GM20431 (cell line): ENCODE measurements around the gene TRIM50.
"Not testable (repeated sequence)": the region's sequence is repeated elsewhere in the genome, so short reads cannot be mapped to it uniquely, and the experiment has no call there.

ENCODE experiments used
- in situ Hi-C: fragments of 300-500 bp; cut with MseI, MboI; formaldehyde crosslinking; loops from one replicate; pipeline ENCODE4 v1.15.0; 2020; ENCODE audit warnings: low sequenced_read_pairs; ENCODE audit not compliant: unreplicated experiment

Gene TRIM50

GRCh38 chr7:73327922-73328321 lies at the start of gene TRIM50, which contains the start of gene FKBP6:
TSS of gene TRIM50 (minus strand) at chr7:73328082. CDS start at chr7:73324787, 3,295 bp downstream.
TSS of gene FKBP6 (plus strand) at chr7:73328161. CDS start at chr7:73328429, 268 bp downstream.
- in situ Hi-C loops, result not testable (repeated sequence)

GRCh38 chr7:73376671-73377412 lies 49.0 kb upstream of the TRIM50 start:
- in situ Hi-C loops, result no loop called here

GRCh38 chr7:73376262-73376661 lies 48.4 kb upstream of the TRIM50 start:
- in situ Hi-C loops, result not testable (repeated sequence)

GRCh38 chr7:73373741-73374140 lies 45.9 kb upstream of the TRIM50 start:
- in situ Hi-C loops, result no loop called here

GRCh38 chr7:73369622-73370021 lies 41.7 kb upstream of the TRIM50 start:
- in situ Hi-C loops, result no loop called here

- in situ Hi-C loops, result no loop called here
Observed at GRCh38 chr7:73369009-73369408, 41.1 kb upstream of the TRIM50 start.

GRCh38 chr7:73366990-73367389 lies 39.1 kb upstream of the TRIM50 start:
- in situ Hi-C loops, result no loop called here

- in situ Hi-C loops, result no loop called here
Observed at GRCh38 chr7:73366127-73366526, 38.2 kb upstream of the TRIM50 start.

GRCh38 chr7:73364006-73364728 lies 36.3 kb upstream of the TRIM50 start:
- in situ Hi-C loops, result no loop called here

- in situ Hi-C loops, result no loop called here
Observed at GRCh38 chr7:73363225-73364005, 35.5 kb upstream of the TRIM50 start.

GRCh38 chr7:73360590-73360989 lies 32.7 kb upstream of the TRIM50 start:
- in situ Hi-C loops, result not testable (repeated sequence)

GRCh38 chr7:73359746-73360375 lies 32.0 kb upstream of the TRIM50 start:
- in situ Hi-C loops, result no loop called here

- in situ Hi-C loops, result no loop called here
Observed at GRCh38 chr7:73359306-73359705, 31.4 kb upstream of the TRIM50 start.

GRCh38 chr7:73358590-73359275 lies 30.9 kb upstream of the TRIM50 start:
- in situ Hi-C loops, result no loop called here

GRCh38 chr7:73356159-73356558 lies 28.3 kb upstream of the TRIM50 start:
- in situ Hi-C loops, result no loop called here

GRCh38 chr7:73354821-73355220 lies 26.9 kb upstream of the TRIM50 start:
- in situ Hi-C loops, result no loop called here

GRCh38 chr7:73354196-73354595 lies 26.3 kb upstream of the TRIM50 start:
- in situ Hi-C loops, result no loop called here

GRCh38 chr7:73353243-73353642 lies 25.4 kb upstream of the TRIM50 start:
- in situ Hi-C loops, result no loop called here

GRCh38 chr7:73352784-73353183 lies 24.9 kb upstream of the TRIM50 start:
- in situ Hi-C loops, result no loop called here
